ENCODE results near the gene PTGES3.

The PTGES3 gene

GRCh38 chr12:56688846-56689109 lies 694 bp upstream of the PTGES3 start (continued):
- TF ChIP-seq ZNF518A (tag by site-specific recombination; conservative IDR thresholded peaks at IDR 0.05; ENCODE audit: low read depth) (peak; percentile 8; the same call in 1 of the 2 replicates), ZSCAN5A (tag by site-specific recombination; IDR thresholded peaks at IDR 0.05) (no peak), ZNF624 (tag by site-specific recombination; IDR thresholded peaks at IDR 0.05) (no peak), ZBTB26 (tag by site-specific recombination; optimal IDR thresholded peaks at IDR 0.05) (no peak), ZNF529 (tag by site-specific recombination; IDR thresholded peaks at IDR 0.05; ENCODE audit: insufficient replicate concordance) (no peak), KLF16 (tag by site-specific recombination; IDR thresholded peaks at IDR 0.05) (no peak), ZNF248 (tag by site-specific recombination; IDR thresholded peaks at IDR 0.05) (no peak), ZNF24 (tag by site-specific recombination; IDR thresholded peaks at IDR 0.05) (no peak), SP2 (tag by site-specific recombination; IDR thresholded peaks at IDR 0.05) (no peak), ZBTB49 (tag by site-specific recombination; IDR thresholded peaks at IDR 0.05; ENCODE audit: low read depth) (no peak), GFI1B (tag by site-specific recombination; IDR thresholded peaks at IDR 0.05) (no peak), KLF10 (tag by site-specific recombination; IDR thresholded peaks at IDR 0.05) (no peak), ZNF488 (tag by site-specific recombination; IDR thresholded peaks at IDR 0.05) (no peak), ZNF561 (tag by site-specific recombination; IDR thresholded peaks at IDR 0.05; ENCODE audit: borderline replicate concordance) (no peak), ZNF398 (tag by site-specific recombination; IDR thresholded peaks at IDR 0.05) (no peak), ZNF704 (tag by site-specific recombination; IDR thresholded peaks at IDR 0.05) (no peak), ZNF112 (tag by site-specific recombination; IDR thresholded peaks at IDR 0.05) (no peak), CTCF (tag by site-specific recombination; IDR thresholded peaks at IDR 0.05) (no peak), ZNF514 (tag by site-specific recombination; IDR thresholded peaks at IDR 0.05) (no peak), ZNF521 (tag by site-specific recombination; IDR thresholded peaks at IDR 0.05) (no peak), ZNF585B (tag by site-specific recombination; IDR thresholded peaks at IDR 0.05) (no peak), ZNF426 (tag by site-specific recombination; IDR thresholded peaks at IDR 0.05) (no peak)
